HepG2 (cell line): ENCODE measurements around the gene SGF29. TPM values are rescaled to one million over a fixed set of nuclear protein-coding genes. Genes with fewer than 3 reads are reported as not detected.

Experiments
- ATF3 ChIP-seq: sonication (generic); formaldehyde crosslinking; IDR thresholded peaks from 2 replicates; pipeline ENCODE4 v1.4.0; 2020; ENCODE audit warnings: missing genetic modification reagents
- CEBPZ ChIP-seq: IDR thresholded peaks from 2 replicates; pipeline ENCODE4 v1.6.1; 2012; ENCODE audit warnings: low read length, improper control_type of control experiment
- ELF4 ChIP-seq: sonication (generic); formaldehyde crosslinking; IDR thresholded peaks from 2 replicates; pipeline ENCODE4 v1.5.0; 2020; ENCODE audit warnings: missing genetic modification reagents, mild to moderate bottlenecking, moderate library complexity, borderline replicate concordance
- FOXO4 ChIP-seq: sonication (generic); formaldehyde crosslinking; conservative IDR thresholded peaks from 2 replicates; pipeline ENCODE4 v1.8.1; 2023; ENCODE audit warnings: missing genetic modification reagents
- GPN1 ChIP-seq: sonication (generic); formaldehyde crosslinking; IDR thresholded peaks from 2 replicates; pipeline ENCODE4 v1.5.1; 2020; ENCODE audit warnings: missing genetic modification reagents, borderline replicate concordance
- KLF9 ChIP-seq: IDR thresholded peaks from 2 replicates; pipeline ENCODE4 v1.6.1; 2016; ENCODE audit warnings: low read depth
- SMAD9 ChIP-seq: sonication (generic); formaldehyde crosslinking; IDR thresholded peaks from 2 replicates; pipeline ENCODE4 v1.5.1; 2020; ENCODE audit warnings: mild to moderate bottlenecking, missing genetic modification reagents
- TBX3 ChIP-seq: fragments of 450-650 bp; IDR thresholded peaks from 2 replicates; pipeline ENCODE4 v1.6.1; 2017; ENCODE audit warnings: antibody characterized with exemption, mild to moderate bottlenecking, inconsistent platforms, borderline replicate concordance
- TRIM24 ChIP-seq: sonication (generic); formaldehyde crosslinking; IDR thresholded peaks from 2 replicates; pipeline ENCODE4 v1.8.0; 2022; ENCODE audit warnings: mild to moderate bottlenecking, missing genetic modification reagents
- WIZ ChIP-seq: sonication (generic); formaldehyde crosslinking; IDR thresholded peaks from 2 replicates; pipeline ENCODE4 v1.5.1; 2020; ENCODE audit warnings: mild to moderate bottlenecking, missing genetic modification reagents
- ZBTB7B ChIP-seq: sonication (generic); formaldehyde crosslinking; IDR thresholded peaks from 2 replicates; pipeline ENCODE4 v1.4.0; 2020; ENCODE audit warnings: missing genetic modification reagents
- ZMYM4 ChIP-seq: sonication (generic); formaldehyde crosslinking; IDR thresholded peaks from 2 replicates; pipeline ENCODE4 v1.8.1; 2023; ENCODE audit warnings: mild to moderate bottlenecking, missing genetic modification reagents
- ZNF24 ChIP-seq: fragments of 450-650 bp; IDR thresholded peaks from 2 replicates; pipeline ENCODE4 v1.6.1; 2017; ENCODE audit warnings: antibody characterized with exemption, mild to moderate bottlenecking
- ZNF317 ChIP-seq: sonication (generic); formaldehyde crosslinking; IDR thresholded peaks from 2 replicates; pipeline ENCODE4 v1.5.0; 2020; ENCODE audit warnings: mild to moderate bottlenecking, missing genetic modification reagents
- ZNF569 ChIP-seq: sonication (generic); formaldehyde crosslinking; IDR thresholded peaks from 2 replicates; pipeline ENCODE4 v1.5.0; 2020; ENCODE audit warnings: mild to moderate bottlenecking, missing genetic modification reagents, moderate library complexity, borderline replicate concordance
- ZNF660 ChIP-seq: sonication (generic); formaldehyde crosslinking; IDR thresholded peaks from 2 replicates; pipeline ENCODE4 v1.5.1; 2020; ENCODE audit warnings: mild to moderate bottlenecking, low read depth, missing genetic modification reagents, borderline replicate concordance
- ZNF709 ChIP-seq: sonication (generic); formaldehyde crosslinking; IDR thresholded peaks from 2 replicates; pipeline ENCODE4 v1.5.0; 2020; ENCODE audit warnings: mild to moderate bottlenecking, missing genetic modification reagents
- ZNF746 ChIP-seq: sonication (generic); formaldehyde crosslinking; IDR thresholded peaks from 2 replicates; pipeline ENCODE4 v1.8.0; 2022; ENCODE audit warnings: mild to moderate bottlenecking, missing genetic modification reagents
- ZNF775 ChIP-seq: sonication (generic); formaldehyde crosslinking; IDR thresholded peaks from 2 replicates; pipeline ENCODE4 v1.4.0; 2020; ENCODE audit warnings: missing genetic modification reagents, mild to moderate bottlenecking, moderate library complexity, borderline replicate concordance
- ZSCAN12 ChIP-seq: sonication (generic); formaldehyde crosslinking; IDR thresholded peaks from 2 replicates; pipeline ENCODE4 v1.9.0; 2021; ENCODE audit warnings: mild to moderate bottlenecking, missing genetic modification reagents
- polyA plus RNA-seq, 8 experiments: library from polyadenylated mRNA; depleted of rRNA in 3 of 8; stranded (reverse) in 7 of 8; unstranded in 1 of 8; fragments of >200 nt; fragmentation: Illumina TruSeq in 4 of 8; extraction: Trizol in 4 of 8; gene quantifications; 2 replicates each; pipeline versions ENCODE4 v1.2.1 to v1.2.3, GENCODE V29; 2011 to 2016; ENCODE audit warnings: low read depth in 4 of 8, missing spikeins in 1 of 8, mixed read lengths in 1 of 8; ENCODE audit not compliant: insufficient read depth in 1 of 8
- total RNA-seq, 5 experiments: library from RNA; depleted of rRNA; stranded (reverse); fragments of >200 nt; fragmentation: Illumina TruSeq; extraction: Trizol; gene quantifications; 2 replicates each; pipeline ENCODE4 v1.2.3, GENCODE V29; 2016; ENCODE audit warnings: low read depth in 1 of 5
- TF ChIP-seq, protein P1 (sequence below): sonication (generic); formaldehyde crosslinking; conservative IDR thresholded peaks from 2 replicates; pipeline ENCODE4 v1.8.0; 2022; ENCODE audit warnings: mild to moderate bottlenecking, moderate library complexity, missing genetic modification reagents
- TF ChIP-seq, protein P2 (sequence below): sonication (generic); formaldehyde crosslinking; IDR thresholded peaks from 2 replicates; pipeline ENCODE4 v1.4.0; 2020; ENCODE audit warnings: mild to moderate bottlenecking, missing genetic modification reagents

The SGF29 gene
- total and polyA plus RNA-seq, 2 of the 13 experiments (the other 11 are each of a cell fraction or from before 2014, with no cell fraction given), result 5.0 to 29.4 TPM

- TF ChIP-seq ZNF775 (CRISPR knock-in tag) (0 out of 2 replicates have a peak, but pooled peaks have one; percentile 11), ZNF317 (CRISPR knock-in tag) (no peak), ZNF569 (no peak), ZNF746 (peak; percentile 55; the same call in 1 of the 2 replicates), ZMYM4 (no peak), FOXO4 (CRISPR knock-in tag) (no peak), SMAD9 (CRISPR knock-in tag) (no peak), ZNF709 (CRISPR knock-in tag) (no peak; the same call in 1 of the 2 replicates), ZBTB7B (CRISPR knock-in tag) (peak; percentile 36; the same call in 1 of the 2 replicates), ZSCAN12 (CRISPR knock-in tag) (no peak), ZNF24 (no peak), KLF9 (CRISPR knock-in tag) (no peak; the same call in 1 of the 2 replicates), GPN1 (CRISPR knock-in tag) (no peak), WIZ (CRISPR knock-in tag) (no peak), ZNF660 (CRISPR knock-in tag) (no peak), CEBPZ (no peak), TRIM24 (CRISPR knock-in tag) (no peak), ATF3 (CRISPR knock-in tag) (no peak), TBX3 (no peak), ELF4 (CRISPR knock-in tag) (0 out of 2 replicates have a peak, but pooled peaks have one; percentile 57)
- TF ChIP-seq, protein P1, sequence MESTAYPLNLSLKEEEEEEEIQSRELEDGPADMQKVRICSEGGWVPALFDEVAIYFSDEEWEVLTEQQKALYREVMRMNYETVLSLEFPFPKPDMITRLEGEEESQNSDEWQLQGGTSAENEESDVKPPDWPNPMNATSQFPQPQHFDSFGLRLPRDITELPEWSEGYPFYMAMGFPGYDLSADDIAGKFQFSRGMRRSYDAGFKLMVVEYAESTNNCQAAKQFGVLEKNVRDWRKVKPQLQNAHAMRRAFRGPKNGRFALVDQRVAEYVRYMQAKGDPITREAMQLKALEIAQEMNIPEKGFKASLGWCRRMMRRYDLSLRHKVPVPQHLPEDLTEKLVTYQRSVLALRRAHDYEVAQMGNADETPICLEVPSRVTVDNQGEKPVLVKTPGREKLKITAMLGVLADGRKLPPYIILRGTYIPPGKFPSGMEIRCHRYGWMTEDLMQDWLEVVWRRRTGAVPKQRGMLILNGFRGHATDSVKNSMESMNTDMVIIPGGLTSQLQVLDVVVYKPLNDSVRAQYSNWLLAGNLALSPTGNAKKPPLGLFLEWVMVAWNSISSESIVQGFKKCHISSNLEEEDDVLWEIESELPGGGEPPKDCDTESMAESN (CRISPR knock-in tag), result peak; percentile 62; the same call in 1 of the 2 replicates
- TF ChIP-seq, protein P2, sequence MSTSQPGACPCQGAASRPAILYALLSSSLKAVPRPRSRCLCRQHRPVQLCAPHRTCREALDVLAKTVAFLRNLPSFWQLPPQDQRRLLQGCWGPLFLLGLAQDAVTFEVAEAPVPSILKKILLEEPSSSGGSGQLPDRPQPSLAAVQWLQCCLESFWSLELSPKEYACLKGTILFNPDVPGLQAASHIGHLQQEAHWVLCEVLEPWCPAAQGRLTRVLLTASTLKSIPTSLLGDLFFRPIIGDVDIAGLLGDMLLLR (CRISPR knock-in tag), result peak; percentile 45; the same call in 1 of the 2 replicates
Observed at GRCh38 chr16:28609631-28610594, 56.2 kb downstream of the SGF29 start, which contains the start of gene SULT1A1 (continued).
